ENCODE data around the gene FN3KRP. TPM values are rescaled to one million over a fixed set of nuclear protein-coding genes. Genes with fewer than 3 reads are reported as not detected.

The FN3KRP gene
- total RNA-seq, 1 donor from 2014 or later: 25.3 TPM

DNA sequence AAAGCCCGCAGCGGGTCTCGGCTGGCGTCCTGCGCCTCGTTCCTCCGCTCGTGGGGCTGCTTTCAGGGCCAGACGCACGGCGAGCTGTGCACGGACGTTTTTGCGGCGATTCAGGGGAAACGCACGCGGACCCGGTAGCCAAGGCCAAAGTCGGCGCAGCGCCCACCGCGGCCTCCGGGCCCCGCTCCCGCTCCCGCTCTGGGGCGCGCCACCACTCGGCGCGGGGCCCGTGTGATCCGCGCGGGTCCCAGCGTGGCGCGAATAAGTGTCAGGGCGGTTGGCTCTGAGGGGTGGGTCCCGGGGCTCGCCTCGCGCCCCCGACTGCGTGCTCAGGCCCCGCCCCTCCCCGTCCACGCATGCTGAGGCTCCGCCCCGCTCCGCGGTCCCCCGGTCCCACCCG is 34.7 kb downstream of the FN3KRP start:
- TF ChIP-seq, protein P1, sequence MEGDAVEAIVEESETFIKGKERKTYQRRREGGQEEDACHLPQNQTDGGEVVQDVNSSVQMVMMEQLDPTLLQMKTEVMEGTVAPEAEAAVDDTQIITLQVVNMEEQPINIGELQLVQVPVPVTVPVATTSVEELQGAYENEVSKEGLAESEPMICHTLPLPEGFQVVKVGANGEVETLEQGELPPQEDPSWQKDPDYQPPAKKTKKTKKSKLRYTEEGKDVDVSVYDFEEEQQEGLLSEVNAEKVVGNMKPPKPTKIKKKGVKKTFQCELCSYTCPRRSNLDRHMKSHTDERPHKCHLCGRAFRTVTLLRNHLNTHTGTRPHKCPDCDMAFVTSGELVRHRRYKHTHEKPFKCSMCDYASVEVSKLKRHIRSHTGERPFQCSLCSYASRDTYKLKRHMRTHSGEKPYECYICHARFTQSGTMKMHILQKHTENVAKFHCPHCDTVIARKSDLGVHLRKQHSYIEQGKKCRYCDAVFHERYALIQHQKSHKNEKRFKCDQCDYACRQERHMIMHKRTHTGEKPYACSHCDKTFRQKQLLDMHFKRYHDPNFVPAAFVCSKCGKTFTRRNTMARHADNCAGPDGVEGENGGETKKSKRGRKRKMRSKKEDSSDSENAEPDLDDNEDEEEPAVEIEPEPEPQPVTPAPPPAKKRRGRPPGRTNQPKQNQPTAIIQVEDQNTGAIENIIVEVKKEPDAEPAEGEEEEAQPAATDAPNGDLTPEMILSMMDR (IDR thresholded peaks at IDR 0.05; ENCODE audit: insufficient read depth, low read length, poor library complexity, severe bottlenecking): no peak
- peaks cover 2% of the 10 kb centered on the region for H3K36me3 ChIP-seq (ENCODE audit: control insufficient read depth, insufficient read depth, low read length)
- no peak for DNase-seq (ENCODE audit: low read depth)
- H3K4me3 ChIP-seq (ENCODE audit: low read depth, low read length): peak overlapping the region; percentile 22
- no peaks in the 10 kb centered on the region for H3K27me3 ChIP-seq (ENCODE audit: control insufficient read depth, insufficient read depth, low read length)

DNA sequence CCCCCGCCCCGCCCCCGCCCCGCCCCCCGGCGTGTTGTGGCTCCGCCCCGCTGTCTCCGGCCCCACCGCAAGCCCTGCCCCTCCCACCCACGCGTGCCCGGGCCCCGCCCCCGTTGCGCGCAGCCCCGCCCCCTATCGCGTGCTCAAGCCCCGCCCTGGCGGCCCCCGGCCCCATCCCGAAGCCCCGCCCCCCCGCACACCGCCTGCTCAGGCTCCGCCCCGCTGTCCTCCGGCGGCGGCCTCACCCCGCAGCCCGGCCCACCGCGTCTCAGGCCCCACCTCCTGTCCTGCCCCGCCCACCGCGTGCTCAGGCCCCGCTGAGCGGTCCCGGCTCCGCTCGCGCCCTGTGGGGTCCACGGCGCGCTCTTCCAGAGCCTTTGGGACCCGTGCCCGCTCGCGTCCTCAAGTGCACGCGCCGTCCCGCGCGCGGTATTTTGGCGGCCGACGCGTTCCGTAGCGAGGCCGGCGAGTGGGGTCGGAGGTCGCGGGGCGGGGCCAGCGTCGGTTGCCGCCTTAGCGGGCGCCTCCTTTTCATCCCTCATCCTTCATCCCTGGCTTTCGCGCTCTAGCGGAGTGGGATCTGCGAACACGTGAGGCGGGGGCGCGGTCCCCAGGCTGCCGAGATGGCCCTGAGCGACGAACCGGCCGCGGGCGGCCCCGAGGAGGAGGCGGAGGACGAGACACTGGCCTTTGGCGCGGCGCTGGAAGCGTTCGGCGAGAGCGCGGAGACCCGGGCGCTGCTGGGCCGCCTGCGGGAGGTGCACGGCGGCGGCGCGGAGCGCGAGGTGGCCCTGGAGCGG is 35.3 kb downstream of the FN3KRP start, which contains the start of gene TBCD:
Gene TBCD (plus strand): TSS at position 495 of the 800 bp plus-strand sequence. CDS start 129 bp downstream, at position 624.
- TF ChIP-seq, protein P1 (IDR thresholded peaks at IDR 0.05; ENCODE audit: insufficient read depth, low read length, poor library complexity, severe bottlenecking): no peak
- H3K27me3 ChIP-seq (ENCODE audit: control insufficient read depth, insufficient read depth, low read length): no peaks in the 10 kb centered on the region
- no peak for DNase-seq (ENCODE audit: low read depth)
- peaks cover 2% of the 10 kb centered on the region for H3K36me3 ChIP-seq (ENCODE audit: control insufficient read depth, insufficient read depth, low read length)
- H3K4me3 ChIP-seq (ENCODE audit: low read depth, low read length): peak within 1 kb of the TSS; percentile 91

DNA sequence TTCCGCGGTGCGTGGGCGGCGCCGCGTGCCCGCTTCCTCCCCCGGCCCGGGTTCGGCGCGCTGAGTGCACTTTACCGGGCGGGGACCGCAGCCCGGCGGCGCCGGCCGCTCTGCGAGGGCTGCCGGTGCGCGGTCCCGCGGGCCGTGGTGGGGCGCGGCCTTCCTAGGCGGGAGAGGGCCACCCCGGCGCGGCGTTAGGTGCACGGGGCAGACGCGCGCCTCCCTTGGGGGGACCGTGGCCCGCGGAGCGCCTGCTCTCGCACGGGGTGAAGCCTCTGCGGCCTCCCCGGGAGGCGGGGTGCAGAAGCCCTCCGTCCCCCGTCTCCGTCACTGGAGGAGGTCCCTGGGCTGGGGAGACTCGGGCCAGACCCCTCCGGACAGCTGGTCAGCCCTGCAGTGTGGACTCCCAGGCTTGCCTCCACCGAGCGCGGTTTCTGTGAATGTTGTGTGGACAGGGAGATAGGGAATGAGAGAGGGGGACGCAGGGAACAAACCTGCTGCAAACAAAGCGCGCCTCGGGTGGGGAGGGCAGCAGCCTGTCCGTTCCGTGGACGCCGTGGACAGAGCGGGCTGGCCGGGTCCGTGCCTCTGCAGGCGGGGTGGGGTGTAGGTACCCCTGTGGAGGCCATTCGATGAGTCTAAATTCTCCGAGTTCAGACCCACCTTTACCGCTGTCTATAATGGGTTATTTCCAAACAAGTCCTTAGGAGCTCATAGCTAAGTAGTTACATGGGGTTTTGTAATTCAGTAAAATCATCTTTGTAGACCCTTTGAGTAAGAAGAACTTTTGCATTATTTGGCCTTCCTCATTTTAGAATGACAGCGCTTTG is 36.1 kb downstream of the FN3KRP start:
- Histone ChIP-seq H3K36me3 (ENCODE audit: control insufficient read depth, insufficient read depth, low read length) (peaks cover 2% of the 10 kb centered on the region), H3K27me3 (ENCODE audit: control insufficient read depth, insufficient read depth, low read length) (no peaks in the 10 kb centered on the region), H3K4me3 (ENCODE audit: low read depth, low read length) (peak overlapping the region; percentile 91)
- TF ChIP-seq, protein P1 (IDR thresholded peaks at IDR 0.05; ENCODE audit: insufficient read depth, low read length, poor library complexity, severe bottlenecking): no peak
- no peak for DNase-seq (ENCODE audit: low read depth)

DNA sequence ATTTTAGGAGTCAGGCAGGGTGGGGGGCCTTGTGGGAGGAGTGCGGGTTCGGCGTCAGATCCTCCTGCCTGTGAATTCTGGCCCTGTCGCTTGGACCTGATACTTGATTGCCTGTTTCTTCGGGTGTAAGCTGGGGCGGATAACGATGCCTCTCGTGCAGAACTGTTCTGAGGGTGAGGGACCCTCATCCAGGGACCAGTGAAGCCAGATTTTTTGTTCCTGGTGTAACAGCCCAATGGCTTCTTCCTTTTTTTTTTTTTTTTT is 36.6 kb downstream of the FN3KRP start:
- H3K4me3 ChIP-seq (ENCODE audit: low read depth, low read length): peak overlapping the region; percentile 91
- no peaks in the 10 kb centered on the region for H3K27me3 ChIP-seq (ENCODE audit: control insufficient read depth, insufficient read depth, low read length)
- H3K36me3 ChIP-seq (ENCODE audit: control insufficient read depth, insufficient read depth, low read length): peaks cover 2% of the 10 kb centered on the region
- TF ChIP-seq, protein P1 (IDR thresholded peaks at IDR 0.05; ENCODE audit: insufficient read depth, low read length, poor library complexity, severe bottlenecking): no peak
- DNase-seq (ENCODE audit: low read depth): no peak

DNA sequence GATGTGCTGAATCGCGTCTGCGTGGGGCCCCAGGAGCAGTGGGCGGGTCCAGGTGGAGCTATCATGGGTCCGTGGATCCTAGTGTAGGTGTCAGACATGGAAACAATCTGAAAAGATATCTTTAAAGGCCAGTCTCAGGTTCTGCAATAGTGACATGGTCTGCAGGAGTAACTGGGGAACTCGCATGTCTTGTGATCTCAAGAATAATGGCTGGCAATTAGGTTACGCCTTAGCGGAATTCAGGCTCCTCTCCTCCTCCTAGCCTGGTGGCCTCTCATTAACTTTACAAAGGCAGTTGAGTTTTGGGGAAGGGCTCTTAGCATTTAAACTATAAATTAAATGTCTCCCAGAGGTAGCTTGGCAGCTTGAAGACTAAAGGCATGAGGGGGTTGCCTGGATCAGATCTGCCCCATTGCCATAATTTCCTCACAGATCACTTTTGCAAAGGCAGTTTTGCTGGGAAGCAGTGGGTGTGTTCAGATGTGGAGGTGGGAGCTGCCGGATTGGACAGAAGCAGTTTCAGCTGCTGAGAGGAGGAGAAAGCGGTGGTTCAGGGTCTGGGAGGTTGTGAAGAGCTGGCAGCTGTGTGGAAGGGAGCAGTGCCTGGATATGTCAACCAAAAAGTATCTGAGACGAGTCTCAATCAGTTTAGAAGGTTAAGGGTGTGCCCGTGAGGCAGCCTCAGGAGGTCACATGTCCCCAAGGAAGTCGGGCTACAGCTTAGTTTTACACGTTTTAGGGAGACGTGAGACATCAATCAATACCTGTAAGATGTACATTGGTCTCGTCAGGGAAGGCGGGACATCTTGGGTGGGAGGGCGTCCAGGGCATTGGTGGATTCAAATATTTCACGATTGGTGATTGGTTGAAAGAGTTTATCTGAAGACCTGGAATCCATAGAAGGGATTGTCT is 38.0 kb downstream of the FN3KRP start:
- H3K4me3 ChIP-seq (ENCODE audit: low read depth, low read length): peak overlapping the region; percentile 24
- peaks cover 2% of the 10 kb centered on the region for H3K36me3 ChIP-seq (ENCODE audit: control insufficient read depth, insufficient read depth, low read length)
- H3K27me3 ChIP-seq (ENCODE audit: control insufficient read depth, insufficient read depth, low read length): no peaks in the 10 kb centered on the region
- TF ChIP-seq, protein P1 (IDR thresholded peaks at IDR 0.05; ENCODE audit: insufficient read depth, low read length, poor library complexity, severe bottlenecking): no peak
- no peak for DNase-seq (ENCODE audit: low read depth)

Measured in kidney epithelial cell (primary cell).